Epithelial cell of esophagus (primary cell): Measurements from ENCODE around the gene GPD1.

Source experiments
- DNase-seq: peaks from one replicate; pipeline ENCODE4 v3.0.0; 2010; ENCODE audit warnings: low read depth
- H3K4me3 ChIP-seq: 2 replicates; pipeline ENCODE4 v1.5.1; 2011; ENCODE audit warnings: mild to moderate bottlenecking, low read length, control low read depth
- CTCF ChIP-seq: IDR thresholded peaks from 2 replicates; pipeline ENCODE4 v1.5.1; 2011; ENCODE audit warnings: low read depth, mild to moderate bottlenecking, low read length, control low read depth, inconsistent platforms; ENCODE audit not compliant: insufficient read depth; ENCODE audit errors: missing control alignments

Gene GPD1

GRCh38 chr12:50087995-50088394, 15.8 kb upstream of the GPD1 start:
- TF ChIP-seq CTCF = no peak
- no peak overlapping the region for H3K4me3 ChIP-seq
- DNase-seq = peak; percentile 91

GRCh38 chr12:50088577-50089335, 15.1 kb upstream of the GPD1 start:
- peak; percentile 83 for DNase-seq
- TF ChIP-seq CTCF = peak; percentile 92
- no peak overlapping the region for H3K4me3 ChIP-seq

- no peak overlapping the region for H3K4me3 ChIP-seq
- TF ChIP-seq CTCF = no peak
- no peak for DNase-seq
Measured at GRCh38 chr12:50089730-50090129, 14.1 kb upstream of the GPD1 start.

GRCh38 chr12:50090391-50090790, 13.4 kb upstream of the GPD1 start:
- no peak for DNase-seq
- no peak for TF ChIP-seq CTCF
- H3K4me3 ChIP-seq = no peak overlapping the region

- TF ChIP-seq CTCF = no peak
- H3K4me3 ChIP-seq = no peak overlapping the region
- no peak for DNase-seq
Measured at GRCh38 chr12:50097952-50098351, 5.9 kb upstream of the GPD1 start.

GRCh38 chr12:50099302-50100008, 4.4 kb upstream of the GPD1 start:
- H3K4me3 ChIP-seq = no peak overlapping the region
- peak; percentile 58 for DNase-seq
- no peak for TF ChIP-seq CTCF
